GM19438 (cell line): Measurements from ENCODE around the gene SIAH3.
A peak's percentile ranks its signal among the peaks of the same experiment; 100 is the strongest.

Source experiments
- ATAC-seq: cut with Tn5 transposase; IDR thresholded peaks from one replicate; pipeline ENCODE4 v1.9.1; 2021; ENCODE audit warnings: low read depth; ENCODE audit not compliant: unreplicated experiment

SIAH3 gene

DNA sequence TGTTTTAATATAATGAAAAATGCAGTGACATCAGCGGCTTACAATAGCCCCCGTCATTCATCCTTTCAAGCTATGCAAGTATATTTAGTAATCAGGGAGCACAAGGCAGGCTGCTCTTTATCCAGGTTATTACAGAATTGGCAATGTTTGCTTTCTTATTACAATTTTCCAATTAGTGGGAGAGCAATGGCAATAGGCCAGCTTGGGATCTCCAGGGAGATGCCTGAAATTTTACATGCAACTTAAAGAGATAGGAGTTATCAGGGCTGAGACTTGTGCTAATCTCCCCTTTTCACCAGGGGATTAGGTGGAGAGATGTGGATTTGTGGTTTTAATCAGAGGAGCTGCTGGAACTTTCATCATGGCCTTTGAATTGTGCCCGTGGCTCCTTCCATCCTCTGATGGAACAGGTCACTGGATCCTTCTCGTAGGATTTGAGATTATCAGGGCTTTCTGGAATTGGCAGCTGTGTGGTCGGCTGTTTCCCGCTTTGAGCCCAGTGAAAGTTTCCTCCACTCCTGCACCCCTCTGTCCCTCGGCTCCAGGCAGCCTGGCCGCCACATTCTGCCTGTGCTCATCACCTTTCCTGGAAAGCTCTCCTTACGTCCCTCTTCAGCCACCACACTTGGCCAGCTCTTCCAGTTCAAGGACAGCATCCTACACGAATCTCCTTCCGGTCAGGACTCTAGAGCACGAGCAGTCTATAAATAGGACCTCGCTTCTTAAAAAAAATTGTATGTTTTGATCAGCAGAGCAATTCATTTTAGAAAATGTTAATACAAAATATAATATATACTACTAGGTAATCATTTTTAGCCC is 102.4 kb downstream of the SIAH3 start:
- ATAC-seq: no peak

GRCh38 chr13:45747071-45747470 is 104.5 kb downstream of the SIAH3 start:
- no peak for ATAC-seq

- no peak for ATAC-seq
Measured at GRCh38 chr13:45744979-45745378, 106.6 kb downstream of the SIAH3 start.

DNA sequence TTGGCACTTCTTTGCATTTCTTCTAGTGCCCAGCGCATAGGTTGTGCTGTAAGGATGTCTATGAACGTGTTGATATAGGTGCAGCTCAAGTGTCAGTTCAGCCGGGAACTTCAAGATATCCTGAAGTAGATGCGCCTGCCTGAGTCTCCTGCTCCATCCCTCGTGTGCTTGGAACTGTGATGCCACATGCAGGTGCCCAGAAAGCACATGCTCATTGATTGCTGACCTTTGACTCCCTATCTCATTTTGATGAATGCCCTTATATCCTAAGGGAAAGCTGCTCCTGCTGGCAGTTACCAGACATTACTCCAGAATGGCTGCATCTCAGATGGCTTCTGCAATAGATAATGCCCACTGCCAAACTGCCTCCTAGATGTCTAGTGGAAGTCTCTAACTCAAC is 108.6 kb downstream of the SIAH3 start:
- ATAC-seq: no peak

DNA sequence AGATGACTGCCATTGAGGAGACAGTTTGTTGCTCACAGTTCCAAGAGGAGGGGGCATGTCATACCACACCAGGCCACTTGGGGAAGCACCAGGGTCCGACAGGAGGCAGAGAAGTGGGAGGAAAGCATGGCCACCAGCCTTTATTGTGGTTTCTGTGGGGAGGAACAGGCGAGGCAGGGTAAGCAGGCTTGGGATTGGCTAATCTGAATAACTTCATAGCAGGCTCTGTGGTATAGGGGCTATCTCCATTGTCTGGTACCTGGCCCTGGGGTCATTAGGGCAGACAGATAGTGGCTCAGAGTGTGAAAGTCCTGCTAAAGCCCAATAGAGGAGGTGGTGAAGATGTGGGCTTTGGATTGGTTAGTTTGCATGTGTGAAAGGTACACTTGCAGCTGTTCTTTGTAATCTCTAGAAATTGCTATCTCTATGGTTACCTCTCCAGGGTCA is 114.0 kb downstream of the SIAH3 start:
- no peak for ATAC-seq

DNA sequence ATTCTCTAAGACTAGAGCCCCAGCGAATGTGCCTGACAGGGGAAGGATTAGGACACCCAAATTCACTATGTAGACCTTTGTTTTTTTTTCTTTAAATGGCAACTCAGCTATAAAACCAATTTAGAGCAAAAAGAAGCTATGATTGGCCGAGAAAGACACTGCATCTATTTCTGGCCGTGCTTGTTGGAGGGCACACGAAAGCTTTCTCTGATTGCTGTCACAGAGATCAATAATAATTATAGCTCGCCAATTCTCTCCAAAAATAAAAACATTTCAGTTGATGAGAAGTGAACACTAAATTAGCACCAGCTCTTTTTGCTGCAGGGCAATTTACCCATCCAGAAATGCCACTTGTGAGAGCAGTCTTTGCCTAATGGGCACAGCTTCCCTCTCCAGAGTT is 118.2 kb downstream of the SIAH3 start:
- no peak for ATAC-seq

DNA sequence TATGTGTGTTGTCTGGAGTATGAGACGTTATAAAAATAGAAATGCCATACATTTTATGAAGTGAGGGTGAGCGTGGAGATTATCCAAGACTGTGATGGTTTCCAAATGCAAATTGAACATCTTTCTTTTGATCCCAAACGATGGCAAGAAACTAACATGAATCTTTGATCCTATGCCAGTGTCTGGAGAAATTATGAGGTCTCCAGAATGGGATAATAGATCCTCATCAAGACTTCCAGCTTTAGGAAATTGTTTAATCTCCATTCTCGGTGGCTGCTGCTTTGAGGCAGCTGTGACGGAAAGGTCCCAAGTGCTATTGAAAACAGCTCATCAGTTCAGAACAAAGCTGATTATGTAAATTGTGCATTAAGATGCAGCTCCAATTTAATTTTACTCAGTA is 118.6 kb downstream of the SIAH3 start:
- no peak for ATAC-seq

DNA sequence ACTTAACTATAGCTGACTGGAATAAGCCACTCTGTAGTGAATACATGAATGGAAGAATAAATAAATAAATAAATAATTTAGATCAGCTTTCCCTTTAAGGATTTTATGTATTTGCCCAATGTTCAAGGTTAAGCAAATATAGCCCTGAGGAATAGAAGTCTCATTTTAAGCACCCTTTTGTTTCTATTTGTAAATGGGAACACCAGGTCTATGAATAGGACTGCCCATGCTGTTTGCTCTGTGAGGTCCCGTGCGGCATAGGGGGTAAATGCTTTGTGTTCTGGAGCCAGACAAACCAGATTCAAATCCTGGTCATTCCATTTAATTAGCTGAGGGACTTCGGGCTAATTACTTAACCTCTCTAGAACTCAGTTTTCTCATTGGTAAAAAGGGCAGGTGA is 120.1 kb downstream of the SIAH3 start:
- no peak for ATAC-seq

DNA sequence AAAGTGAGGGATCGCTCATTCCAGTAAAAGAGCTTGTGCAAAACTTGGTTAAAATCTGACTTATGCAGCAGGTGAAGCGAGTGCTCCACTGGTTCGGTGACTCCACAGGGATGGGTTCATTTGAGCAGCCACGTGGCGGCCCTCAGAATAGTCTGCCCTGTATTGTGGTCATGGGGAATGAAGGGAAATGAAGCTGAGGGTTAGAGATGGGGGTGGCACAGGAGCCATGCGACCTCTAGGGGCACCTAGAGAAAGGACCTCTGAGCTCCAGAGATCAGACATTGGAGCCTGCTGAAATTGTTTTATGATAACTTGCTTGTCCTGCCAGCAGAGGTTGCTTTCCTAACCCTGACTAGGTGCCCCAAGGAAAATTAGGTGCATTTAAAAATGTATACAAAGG is 122.8 kb downstream of the SIAH3 start:
- peak; percentile 94 for ATAC-seq
